ENCODE results near the gene GNB4.

GRCh38 chr3:179415377-179415776 lies 35.9 kb downstream of the GNB4 start:
- TF ChIP-seq NANOG (IDR thresholded peaks at IDR 0.05; ENCODE audit: insufficient read depth, low read depth, low read length, poor library complexity, severe bottlenecking) (no peak), EGR1 (IDR thresholded peaks at IDR 0.05; ENCODE audit: borderline replicate concordance, low read depth, low read length) (no peak), POLR2A (IDR thresholded peaks at IDR 0.05; ENCODE audit: control extremely low read depth in 1 of 2, low read depth in 2 of 2, low read length in 2 of 2) (no peak), CTCF (IDR thresholded peaks at IDR 0.05; ENCODE audit: control extremely low read depth in 1 of 3, insufficient read depth in 1 of 3, low read depth in 1 of 3, low read length in 3 of 3) (no peak), SIN3A (conservative IDR thresholded peaks at IDR 0.05 in 1 of 2, IDR thresholded peaks at IDR 0.05 in 1 of 2; ENCODE audit: low read depth in 1 of 2, low read length in 2 of 2) (no peak), CREB1 (IDR thresholded peaks at IDR 0.05) (no peak)
- TF ChIP-seq, protein P1, sequence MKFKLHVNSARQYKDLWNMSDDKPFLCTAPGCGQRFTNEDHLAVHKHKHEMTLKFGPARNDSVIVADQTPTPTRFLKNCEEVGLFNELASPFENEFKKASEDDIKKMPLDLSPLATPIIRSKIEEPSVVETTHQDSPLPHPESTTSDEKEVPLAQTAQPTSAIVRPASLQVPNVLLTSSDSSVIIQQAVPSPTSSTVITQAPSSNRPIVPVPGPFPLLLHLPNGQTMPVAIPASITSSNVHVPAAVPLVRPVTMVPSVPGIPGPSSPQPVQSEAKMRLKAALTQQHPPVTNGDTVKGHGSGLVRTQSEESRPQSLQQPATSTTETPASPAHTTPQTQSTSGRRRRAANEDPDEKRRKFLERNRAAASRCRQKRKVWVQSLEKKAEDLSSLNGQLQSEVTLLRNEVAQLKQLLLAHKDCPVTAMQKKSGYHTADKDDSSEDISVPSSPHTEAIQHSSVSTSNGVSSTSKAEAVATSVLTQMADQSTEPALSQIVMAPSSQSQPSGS (IDR thresholded peaks at IDR 0.05; ENCODE audit: low read length) = no peak

Measured in H1 (cell line).